GM18511 (cell line): ENCODE results near the gene OR6S1.

Experiments
- ATAC-seq: cut with Tn5 transposase; IDR thresholded peaks from one replicate; pipeline ENCODE4 v1.9.1; 2021; ENCODE audit warnings: mild to moderate bottlenecking, moderate library complexity; ENCODE audit not compliant: unreplicated experiment

Gene OR6S1, protein sequence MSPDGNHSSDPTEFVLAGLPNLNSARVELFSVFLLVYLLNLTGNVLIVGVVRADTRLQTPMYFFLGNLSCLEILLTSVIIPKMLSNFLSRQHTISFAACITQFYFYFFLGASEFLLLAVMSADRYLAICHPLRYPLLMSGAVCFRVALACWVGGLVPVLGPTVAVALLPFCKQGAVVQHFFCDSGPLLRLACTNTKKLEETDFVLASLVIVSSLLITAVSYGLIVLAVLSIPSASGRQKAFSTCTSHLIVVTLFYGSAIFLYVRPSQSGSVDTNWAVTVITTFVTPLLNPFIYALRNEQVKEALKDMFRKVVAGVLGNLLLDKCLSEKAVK

DNA sequence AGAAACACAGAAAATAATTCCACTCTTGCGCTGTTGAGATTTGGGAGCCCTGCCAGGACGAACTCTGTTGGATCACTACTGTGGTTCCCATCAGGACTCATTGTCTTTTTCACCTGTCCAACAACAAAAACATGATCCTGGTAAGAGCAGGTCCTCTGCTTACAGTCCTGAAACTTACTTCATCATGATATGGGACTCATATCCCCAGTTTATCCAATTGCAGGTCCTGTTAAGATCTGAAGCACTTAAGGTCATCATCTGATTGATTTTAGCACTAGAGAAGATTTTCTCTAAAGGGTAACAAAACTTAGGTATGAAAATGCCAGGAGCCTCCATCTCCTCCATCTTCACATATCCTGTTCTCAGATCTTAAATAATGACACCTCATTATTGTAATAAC is at the start of gene OR6S1:
OR6S1 (minus strand) TSS at position 101 of the 400 bp plus-strand sequence; CDS start at position 101, 0 bp downstream.
- no peak for ATAC-seq

DNA sequence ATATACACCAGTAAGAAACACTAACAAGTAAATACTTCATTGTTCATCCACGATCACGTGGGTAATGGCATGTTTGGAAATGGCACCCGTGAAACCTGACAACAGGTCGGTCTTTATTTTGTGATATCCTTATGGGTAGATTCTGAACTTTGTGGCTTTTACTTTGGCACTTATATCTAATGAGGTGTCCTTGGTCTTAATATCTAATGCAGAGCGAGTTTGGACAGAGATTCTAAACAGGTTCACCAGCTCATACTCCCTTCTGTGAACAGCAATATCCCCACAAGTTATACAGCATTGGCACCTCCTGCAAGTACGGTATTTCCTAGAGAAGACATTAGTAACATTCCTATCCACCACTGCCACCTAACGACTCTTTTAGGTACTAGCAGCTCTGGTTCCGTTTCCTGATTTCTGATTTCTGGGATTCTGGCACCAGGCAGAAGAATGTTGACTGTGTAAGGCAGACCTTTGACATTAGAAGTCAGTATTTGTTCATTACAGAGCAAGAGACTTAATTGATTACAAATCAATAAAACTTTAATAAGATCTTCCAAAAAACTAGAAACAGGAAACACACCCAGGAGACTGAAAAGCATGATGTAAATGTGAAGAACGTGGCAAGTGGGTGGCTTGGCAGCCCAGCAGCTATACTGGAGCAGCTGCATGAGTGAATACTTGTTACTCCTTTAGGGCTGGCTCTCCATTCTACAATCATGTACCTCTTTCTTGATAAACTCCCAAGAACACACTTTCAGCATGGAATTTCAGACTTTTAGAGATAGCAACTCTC is 49.6 kb upstream of the OR6S1 start:
- peak; percentile 86 for ATAC-seq

DNA sequence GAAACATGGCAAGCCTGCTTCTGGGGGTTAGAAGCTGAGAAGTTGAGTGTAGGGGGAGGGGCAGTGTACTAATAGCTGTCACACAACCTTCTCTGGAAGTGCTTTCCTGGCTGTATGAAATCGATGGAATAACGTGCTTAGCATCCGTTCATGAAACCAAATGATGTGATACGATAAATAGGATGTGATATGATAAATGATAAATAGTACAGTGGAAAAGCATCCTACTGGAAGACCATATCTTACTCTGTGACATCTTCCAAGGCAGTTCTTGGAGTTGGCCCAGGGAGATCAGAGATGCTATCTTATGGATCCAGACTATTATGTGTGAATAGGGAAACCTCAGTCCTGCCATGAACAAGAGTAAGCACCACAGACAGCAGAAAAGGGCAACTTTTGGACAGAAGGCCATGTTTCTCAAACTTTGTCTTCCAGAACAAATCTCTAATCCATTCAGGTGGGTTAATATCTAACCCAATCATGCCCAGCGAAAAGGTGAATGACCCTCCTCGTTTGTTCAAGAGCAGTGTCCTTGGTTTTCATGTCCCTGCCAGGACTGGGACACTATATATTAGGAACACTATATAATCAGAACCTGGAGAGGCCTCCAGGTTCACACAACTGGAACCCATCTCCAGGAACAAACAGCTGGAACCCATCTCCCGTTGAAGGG is 46.8 kb upstream of the OR6S1 start, which contains the start of gene ANG:
ANG (plus strand) TSS at position 598 of the 673 bp plus-strand sequence. CDS start 4,801 bp downstream, outside the sequence.
- ATAC-seq, result no peak

DNA sequence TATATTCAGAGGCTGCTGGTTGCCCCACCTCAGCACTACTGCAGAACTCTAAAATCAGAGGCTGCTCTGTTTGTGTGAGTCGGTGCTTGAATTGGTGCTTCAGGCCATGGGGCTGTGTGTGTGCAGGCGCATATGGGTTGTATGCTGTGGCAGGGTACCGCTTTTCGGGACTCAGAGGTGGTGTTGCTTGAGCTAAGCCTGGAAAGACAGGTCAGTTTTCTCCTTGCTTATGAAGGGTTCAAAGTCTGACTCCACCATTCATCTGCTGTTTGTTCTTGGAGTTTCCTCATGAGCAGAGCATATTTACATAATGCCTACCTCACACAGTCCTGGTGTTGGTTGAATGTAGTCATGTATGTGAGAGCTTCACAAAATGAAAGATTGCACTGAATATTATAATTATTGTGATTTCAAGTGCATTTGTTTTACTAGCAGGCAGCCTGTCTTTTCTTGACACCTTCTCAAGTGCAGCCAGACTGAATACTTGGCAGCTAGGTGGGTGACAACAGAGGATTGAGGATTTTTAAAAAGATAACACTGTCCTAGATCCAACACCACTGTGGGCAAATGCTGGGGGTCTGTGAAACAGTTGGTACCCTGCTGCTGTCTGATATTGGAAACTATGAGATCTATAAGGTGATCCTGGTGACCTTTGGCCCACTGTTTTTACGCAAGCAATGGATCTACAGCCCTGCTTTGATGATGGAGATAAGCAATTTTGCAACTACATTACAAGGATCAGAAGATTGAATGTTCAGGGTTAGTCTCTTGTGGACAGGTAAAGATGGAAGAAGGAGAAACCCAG is 46.1 kb upstream of the OR6S1 start:
- ATAC-seq, result no peak

DNA sequence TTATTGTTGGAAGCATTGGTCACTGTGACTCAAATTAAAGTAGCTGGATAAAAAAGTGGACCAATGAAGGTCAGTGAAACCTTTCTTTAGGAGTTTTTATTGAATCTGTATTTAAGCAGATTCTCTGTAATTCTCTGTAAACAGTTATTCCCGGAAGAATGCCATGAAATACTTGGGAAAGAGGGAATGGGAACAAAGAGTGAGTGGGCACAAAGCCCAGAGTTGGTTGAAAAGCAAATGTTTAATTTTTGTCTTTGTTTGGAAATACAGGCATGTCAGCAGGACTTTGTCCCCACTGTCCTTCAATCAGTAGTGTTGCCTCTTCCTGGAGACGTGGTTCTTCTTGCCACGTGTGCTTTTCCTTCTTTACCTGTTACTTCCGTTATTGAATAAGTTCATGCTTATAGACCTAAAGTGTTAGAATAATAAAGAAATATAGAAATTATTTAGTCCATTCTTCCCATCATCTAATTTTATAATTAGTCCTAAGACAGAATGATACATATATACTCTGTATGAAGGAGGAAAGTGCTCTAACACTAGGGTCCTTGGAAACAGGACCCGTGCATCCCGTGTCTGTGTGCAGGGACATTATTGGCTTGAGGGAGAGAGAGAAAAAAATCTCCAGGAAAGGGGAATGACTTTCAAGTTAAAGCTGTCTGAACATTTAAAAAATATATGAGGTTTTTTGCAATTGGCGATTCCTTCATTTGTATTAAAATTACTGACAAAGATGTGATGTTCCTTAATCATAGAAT is 45.1 kb upstream of the OR6S1 start:
- no peak for ATAC-seq

DNA sequence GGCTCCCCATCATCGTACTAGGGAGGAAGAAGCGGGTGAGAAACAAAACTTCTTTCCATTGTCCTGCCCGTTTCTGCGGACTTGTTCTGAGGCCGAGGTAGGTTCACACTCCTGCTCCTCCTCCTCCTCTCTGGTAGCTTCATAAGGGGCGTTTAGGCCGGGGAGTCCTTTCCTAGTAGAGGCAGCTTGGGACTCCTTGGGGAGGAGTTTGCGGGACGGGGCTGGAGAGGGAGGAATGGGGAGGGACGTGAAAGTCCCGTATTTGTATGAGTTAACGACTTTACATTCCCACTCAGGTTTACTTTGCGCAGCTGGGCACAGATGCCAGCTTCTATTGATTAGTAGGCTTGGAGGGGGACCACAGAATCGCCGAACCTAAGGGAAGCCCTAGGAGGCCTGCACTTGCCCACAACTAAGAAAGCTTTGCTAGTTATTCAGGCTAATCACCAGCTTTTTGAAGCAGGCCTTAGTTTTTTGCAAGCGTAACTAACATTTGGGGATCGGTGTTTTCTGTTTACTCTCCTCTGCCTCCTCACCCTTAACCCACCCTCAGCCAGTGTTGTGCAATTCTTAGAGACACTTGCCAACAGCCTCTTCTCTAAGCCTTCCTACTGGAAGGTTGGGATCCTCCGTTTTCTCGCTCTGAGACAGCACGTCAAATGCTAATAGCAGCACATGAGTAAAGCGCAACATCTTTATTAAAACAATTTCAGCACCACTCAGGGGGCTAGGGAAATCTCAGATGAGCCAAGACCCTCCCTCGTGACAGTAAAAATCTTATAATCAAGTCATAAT is 43.4 kb upstream of the OR6S1 start:
- ATAC-seq, result no peak

DNA sequence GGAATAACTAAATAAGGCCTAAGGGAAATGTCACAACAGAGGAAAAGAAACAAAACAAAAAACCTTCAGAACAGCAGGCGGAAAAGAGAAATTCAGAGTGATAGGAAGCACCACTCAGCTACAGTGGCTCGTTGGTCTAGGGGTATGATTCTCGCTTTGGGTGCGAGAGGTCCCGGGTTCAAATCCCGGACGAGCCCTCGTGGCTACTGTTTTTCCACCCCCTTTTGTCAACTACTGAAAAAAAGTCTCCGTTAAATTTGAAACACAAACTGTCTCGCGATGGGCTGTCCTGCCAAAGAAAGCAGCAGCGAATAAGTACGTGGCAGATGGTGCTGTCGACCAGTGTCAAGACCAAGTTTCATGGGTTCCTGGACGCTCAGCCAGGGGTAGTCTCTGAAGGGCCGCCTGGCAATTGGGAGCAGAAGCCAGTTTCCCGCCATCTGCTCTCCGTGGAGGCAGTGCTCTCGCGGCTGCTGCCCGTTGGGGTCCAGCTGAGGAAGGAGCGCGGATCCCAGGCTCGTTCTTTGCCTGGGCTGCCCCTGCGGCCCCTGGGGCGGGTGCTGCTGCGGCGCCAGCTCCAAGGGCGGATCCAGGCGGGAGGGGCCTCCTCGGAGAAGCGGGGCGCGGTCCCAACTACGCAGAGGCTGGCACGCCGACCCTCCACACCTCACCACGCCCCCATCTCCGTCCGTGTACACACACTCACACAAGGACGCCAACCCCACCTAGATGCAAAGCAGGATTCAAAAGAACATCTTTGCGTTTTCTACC is 42.6 kb upstream of the OR6S1 start, which contains the start of gene RNASE4:
RNASE4 (plus strand) TSS at position 670 of the 771 bp plus-strand sequence. CDS start 14,812 bp downstream, outside the sequence.
- peak; percentile 32 for ATAC-seq

DNA sequence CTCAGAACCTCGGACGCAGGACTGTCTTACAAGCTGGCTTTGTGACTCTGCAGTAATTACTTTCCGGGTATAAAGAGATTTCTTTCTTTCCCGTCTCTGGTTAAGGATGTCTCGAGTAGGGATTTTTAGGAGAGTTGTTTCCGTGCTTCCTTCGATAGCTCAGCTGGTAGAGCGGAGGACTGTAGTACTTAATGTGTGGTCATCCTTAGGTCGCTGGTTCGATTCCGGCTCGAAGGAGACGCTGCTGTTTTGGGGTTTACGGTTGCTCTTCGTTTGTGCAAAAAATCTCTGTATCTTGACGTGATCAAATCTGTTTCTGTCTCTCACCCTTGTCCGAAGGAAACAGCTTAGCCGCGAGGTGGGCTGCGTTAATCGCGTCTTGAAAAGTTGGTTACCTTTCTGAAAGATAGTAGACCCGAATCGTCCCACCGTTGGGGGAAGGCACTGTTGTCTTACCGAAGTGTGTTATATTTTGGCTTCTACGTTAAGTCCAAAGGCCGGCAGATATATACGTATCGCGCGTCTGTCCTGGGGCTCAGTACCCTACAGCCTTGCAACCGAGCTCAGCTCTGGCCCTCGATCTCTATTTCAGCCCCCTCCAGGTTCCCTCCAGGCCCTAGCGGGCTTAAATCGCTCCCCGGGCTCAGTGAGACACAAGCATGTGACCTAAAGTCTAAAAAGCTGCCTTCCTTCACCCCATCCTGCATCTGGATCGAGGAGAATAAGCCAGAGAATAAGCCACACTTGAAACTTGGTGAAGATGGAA is 41.8 kb upstream of the OR6S1 start:
- ATAC-seq, result peak; percentile 37

DNA sequence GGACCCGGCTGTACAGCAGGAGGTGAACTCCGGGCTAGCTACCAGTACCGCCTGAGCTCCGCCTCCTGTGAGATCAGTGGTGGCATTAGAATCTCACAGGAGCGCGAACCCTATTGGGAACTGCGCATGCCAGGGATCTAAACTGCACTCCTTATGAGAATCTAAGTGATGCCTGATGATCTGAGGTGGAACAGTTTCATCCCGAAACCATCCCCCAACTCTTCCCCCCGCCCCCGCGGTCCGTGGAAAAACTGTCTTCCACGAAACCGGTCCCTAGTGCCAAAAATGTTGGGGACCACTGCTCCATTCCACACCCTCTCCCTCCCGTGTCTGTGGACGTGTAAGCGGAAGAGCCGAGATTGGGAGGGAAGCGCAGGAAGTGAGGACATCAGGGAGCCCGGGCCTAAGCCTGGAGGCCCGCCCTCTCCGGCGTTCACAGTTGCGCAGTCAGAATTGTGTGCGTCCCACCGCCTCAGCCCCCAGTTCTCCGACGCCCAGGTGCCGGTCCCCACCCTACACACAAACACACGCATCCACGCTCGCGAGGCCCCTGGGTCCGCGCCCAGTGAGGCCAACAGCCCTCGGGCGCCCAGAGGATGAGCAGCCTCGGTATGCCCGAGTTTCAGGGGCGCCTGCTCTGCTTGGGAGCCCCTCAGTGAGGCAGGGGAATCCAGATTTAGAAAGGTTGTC is 41.1 kb upstream of the OR6S1 start:
- ATAC-seq, result peak; percentile 56

DNA sequence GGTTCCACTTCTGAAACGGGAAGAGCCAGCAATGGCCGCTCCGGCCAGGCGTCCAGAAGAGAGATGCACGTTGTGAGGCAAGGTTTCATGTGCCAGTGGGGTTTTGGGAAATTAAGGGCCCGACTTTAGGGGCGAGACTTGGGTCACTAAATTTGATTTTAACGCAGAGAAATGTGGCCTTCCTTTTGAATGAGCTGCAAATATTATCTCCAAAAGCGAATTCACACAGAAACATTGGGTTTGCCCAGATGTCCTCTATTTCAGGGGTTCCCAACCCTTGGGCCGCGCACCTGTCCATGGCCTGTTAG is 40.6 kb upstream of the OR6S1 start:
- ATAC-seq, result no peak

DNA sequence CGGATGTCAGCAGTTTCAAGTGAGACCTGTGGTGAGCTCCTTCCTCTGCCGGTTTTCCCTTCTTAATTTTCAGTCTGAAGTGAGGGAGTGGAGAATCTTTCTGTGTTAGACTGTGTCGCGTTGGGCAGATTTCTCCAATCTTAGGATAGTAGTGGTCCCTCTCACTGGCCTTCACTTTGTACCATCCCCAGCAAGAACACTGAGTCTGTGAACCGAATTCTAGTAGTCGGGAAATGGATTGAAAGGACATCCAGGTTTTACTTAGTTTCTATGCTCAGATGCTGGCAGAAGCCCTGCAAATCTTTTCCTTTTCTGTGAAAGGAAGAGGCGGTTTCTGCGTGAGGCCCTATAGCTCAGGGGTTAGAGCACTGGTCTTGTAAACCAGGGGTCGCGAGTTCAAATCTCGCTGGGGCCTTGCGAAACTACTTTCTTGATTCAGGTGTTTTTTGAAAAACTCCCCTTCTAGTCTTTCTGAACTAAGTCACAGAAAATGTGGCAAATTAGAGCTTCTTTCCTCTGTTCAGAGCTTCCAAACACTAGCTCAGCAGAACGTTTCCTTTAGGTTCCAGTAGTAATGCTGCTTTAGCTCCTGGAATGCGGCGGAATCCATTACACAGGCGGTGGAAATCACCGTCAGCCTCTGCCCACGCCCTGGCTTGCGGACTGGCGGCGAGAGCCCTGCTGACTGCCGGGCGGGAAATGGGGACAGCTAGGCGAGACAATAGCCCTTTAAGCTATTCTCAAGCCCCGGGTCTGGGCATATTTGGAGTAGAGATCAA is 40.0 kb upstream of the OR6S1 start:
- ATAC-seq, result peak; percentile 23

DNA sequence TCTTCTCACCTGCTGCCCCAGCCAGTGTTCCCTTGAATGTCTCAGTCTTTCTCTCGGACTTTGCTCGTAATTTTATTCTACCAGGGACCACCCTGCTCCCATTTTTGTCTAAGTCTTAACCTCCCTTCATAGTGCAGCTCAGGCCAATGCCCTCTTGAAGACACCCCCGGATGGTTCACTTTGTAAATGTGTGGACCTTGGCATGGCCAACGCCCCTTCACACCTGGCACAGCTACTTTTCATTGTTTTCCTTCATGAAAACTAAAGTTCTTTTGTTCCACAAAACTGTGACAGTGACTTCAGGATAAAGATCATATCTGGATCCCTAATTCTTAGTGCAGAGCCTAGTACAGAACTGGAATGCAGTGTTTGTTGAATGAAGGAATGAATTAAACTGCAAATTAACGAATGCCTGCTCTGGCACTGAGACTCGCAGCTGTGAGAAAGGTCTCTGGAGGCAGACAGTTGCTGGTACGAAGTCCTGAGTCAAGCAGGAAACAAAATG is 39.4 kb upstream of the OR6S1 start:
- ATAC-seq, result peak; percentile 32

DNA sequence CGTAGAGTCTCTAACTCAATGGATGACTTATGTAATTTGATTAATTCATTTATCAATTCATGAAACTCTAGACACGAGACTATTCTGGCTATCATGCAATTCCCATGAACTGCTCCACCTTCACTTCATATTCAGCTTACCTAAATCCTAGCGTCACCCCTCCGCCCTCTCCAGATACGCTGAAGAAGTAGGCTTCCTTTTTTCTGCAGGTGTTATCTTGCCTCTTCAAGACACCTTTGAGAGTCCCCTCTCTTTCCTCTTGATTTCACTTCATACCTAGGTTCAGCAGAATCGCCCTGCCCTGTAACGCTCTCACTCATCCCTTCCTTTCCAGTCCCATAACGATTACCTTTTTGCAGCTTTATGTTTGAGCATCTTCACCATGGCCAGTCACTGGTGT is 38.9 kb upstream of the OR6S1 start:
- no peak for ATAC-seq

DNA sequence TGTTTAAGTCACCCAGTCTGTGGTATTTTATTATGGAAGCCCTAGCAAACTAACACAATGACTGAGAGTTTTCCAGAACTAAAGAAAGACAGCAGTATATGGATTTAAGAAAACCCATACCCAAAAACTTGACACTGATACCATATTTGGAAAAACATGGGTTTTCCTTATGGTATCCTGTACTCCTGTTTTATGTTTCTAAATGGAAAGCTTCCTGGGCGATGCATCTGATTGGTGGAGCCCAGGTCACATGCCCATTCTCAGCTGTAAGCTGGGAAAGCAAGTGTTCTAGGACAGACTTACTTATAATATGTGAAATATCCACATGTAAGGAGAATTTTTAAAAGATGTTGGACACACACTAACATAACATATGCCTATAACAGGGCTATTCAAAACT is 38.4 kb upstream of the OR6S1 start:
- ATAC-seq, result no peak

DNA sequence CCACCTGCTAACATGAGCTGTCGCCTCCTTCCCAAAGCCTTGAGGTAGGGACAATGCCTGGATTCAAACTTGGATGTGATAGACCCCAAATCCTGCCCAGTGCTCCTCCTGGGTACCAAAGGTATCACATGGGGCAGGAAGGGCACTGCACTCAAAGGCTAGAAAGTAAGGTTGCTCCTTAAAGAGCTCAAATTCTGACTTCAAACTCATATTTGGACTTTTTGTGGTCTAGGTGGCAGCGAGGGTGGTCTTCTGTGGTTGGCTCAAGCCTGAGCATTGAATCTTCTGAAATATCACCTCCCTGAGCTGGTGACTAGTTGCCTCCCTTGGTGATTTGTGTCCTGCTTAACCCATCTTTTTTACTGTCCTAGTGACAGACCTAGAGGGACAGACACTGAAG is 34.6 kb upstream of the OR6S1 start:
- no peak for ATAC-seq

DNA sequence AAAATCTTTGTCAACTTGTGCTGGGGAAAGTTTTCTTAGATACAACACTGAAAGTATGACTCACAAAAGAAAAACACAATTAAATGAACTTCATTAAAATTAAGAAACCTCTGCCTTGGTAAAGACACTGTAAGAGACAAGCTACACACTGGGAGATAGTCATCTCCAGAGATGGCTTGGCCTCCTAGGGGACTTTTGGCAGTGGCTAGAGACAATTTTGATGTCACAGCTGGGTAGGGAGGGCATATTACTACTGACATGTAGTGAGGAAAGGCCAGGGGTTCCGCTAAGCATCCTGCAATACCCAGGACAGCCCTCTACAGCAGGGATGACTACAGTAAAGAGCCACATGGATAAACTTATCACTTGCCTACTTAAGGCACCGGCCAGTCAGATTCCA is 34.2 kb upstream of the OR6S1 start:
- no peak for ATAC-seq
